Glomerular endothelial cell (primary cell): ENCODE results near the gene SHOC2. TPM values are rescaled to one million over a fixed set of nuclear protein-coding genes. Genes with fewer than 3 reads are reported as not detected.
A peak's percentile ranks its signal among the peaks of the same experiment; 100 is the strongest.
"Not testable (repeated sequence)": the region's sequence is repeated elsewhere in the genome, so short reads cannot be mapped to it uniquely, and the experiment has no call there.

ENCODE experiments used
- DNase-seq: peaks from one replicate; pipeline ENCODE4 v3.0.0-alpha.2; 2011; ENCODE audit warnings: low read depth, low spot score; ENCODE audit errors: extremely low read depth
- total RNA-seq: library from RNA; depleted of rRNA; stranded (reverse); fragments of >200 nt; gene quantifications from 2 replicates; pipeline ENCODE4 v1.2.3, GENCODE V29; 2015

The SHOC2 gene
- total RNA-seq, 1 donor from 2014 or later = 38.4 TPM

GRCh38 chr10:110900983-110901382, 18.4 kb upstream of the SHOC2 start:
- no peak for DNase-seq

DNA sequence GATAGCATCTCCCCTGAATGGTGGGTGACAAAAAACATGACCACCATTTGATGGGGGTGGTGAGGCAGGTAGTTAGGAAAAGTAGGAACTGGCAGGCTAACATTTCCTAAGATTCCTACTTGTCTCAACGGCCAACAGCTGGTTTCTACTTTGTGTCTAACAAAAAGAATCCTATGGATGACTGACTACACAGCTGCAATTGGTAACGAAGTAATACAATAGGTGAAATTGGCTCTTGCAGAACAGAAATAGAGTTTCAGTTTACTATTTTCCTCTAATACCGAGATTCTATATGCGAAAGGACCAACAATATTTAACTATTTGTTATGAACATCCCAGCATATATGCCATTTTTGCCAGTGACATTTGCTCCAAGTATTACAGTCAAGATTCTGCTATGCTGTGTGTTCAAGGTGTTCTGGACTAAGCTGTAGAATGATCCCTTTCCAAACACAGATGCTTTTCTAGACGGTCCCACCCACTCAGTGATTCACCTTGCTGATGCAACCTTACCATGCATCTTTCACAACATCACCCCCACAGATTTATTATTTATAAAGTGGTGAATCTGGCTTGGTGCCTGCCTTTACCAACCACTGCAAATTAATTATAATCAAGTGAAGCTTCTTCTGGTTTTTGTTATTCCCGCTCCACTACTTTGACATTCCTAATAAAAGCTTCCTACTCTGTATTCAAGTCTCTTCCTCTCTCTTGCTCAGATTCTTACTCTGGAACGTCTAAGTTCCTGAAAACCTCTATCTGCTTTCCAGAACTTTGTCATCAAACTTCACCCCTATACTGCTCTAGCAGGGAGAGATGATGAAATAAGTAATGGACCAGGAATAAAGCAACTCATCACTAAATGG, 17.2 kb upstream of the SHOC2 start:
- DNase-seq = no peak

- DNase-seq = no peak
Measured at GRCh38 chr10:110903280-110904278, 15.8 kb upstream of the SHOC2 start.

GRCh38 chr10:110910138-110910537, 9.3 kb upstream of the SHOC2 start:
- DNase-seq = no peak

- DNase-seq = no peak
Measured at GRCh38 chr10:110912374-110912773, 7.0 kb upstream of the SHOC2 start.

DNA sequence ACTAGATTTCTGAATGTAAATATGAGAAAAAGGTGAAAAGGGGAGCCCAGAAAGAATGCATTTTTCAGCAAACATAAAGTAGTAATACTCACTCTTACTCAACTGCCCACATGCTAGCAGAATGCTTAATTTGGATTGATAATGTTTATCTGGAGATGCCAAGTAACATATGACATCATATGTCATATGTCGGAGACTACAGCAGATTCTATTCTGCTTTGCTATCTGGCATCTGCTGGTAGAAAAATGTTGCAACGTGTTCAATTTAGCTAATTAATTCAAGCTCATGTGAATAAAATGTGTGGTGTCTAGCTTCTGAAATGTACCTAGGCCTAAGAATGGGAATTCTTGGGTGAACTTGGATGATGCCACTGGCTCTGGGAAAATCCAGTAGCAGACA, 5.0 kb upstream of the SHOC2 start:
- no peak for DNase-seq

DNA sequence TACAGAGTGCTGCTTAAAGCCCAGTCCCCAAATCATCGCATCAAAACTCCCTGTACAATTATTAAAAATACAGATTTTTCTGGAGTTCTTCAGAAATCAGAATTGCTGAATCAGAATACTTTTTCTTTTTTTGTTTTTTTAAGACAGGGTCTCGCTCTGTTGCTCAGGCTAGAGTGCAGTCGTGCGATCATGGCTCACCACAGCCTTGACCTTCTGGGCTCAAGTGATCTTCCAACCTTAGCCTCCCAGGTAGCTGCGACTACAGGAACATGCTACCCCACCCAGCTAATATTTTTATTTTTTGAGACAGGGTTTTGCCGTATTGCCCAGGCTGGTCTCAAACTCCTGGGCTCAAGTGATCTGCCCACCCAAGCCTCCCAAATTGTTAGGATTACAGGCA, 4.4 kb upstream of the SHOC2 start:
- no peak for DNase-seq

- not testable (repeated sequence) for DNase-seq
Measured at GRCh38 chr10:110915600-110915999, 3.8 kb upstream of the SHOC2 start.

GRCh38 chr10:110916554-110917346, 2.7 kb upstream of the SHOC2 start:
- DNase-seq = no peak

DNA sequence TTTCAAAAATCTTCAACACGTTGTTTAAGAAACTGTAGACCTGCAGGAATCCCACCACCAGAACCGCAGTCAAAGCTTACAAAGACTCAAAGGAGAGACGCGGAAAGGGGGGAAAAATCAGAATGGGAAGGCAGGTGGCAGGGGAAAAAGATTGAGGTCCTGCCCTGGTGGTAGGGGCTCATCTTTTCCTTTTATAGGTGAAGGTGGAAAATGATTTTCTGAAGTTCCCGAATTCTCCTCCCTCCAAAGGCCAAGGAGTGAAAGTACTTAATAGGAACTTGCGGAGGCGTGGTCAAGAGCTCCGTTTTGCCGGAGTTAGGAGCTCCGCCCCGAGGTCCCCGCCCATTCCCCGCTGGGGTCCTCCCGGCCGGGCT, 1.1 kb upstream of the SHOC2 start:
- DNase-seq = peak; percentile 54

DNA sequence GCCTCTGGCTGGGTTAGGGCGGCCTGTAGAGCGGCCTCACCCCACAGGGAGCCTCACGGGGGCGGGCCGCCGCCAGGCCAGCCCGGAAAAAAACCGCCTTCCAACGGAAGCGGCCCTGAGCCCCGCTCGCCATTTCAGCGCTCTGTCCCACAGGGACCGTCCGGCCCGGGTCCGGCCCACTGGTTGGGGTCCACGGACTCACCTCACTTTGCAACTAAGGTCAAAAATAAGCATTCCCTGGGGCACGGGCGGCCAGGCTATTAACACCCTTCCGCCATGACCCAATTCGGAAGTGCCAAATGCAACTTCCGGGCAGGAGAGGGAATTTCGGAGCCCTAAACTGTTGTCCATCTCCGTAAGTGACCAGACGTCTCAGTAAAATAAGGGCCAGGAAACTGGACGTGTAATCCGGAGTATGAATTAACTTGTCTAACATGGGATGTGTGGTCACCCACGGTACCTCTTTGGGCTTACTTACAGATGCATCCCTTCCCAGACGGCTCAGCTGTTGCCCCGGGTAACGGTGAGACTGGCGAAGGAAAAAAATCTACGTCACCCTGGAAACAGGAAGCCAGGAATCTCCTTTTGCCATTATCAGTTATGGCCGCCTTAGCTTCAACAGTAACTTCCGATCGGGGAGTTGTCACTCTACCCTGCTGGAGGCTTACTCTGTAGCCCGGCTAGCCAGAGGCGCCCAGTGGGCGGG, 608 bp upstream of the SHOC2 start, which contains the start of gene BBIP1:
Gene BBIP1, minus strand, starts transcription at position 538 of the 706 bp plus-strand sequence. CDS start 1,023 bp downstream, outside the sequence.
- peak; percentile 97 for DNase-seq

- DNase-seq = no peak
Measured at GRCh38 chr10:110919971-110920881, 822 bp downstream of the SHOC2 start.

GRCh38 chr10:110923856-110924493, 4.6 kb downstream of the SHOC2 start:
- no peak for DNase-seq

DNA sequence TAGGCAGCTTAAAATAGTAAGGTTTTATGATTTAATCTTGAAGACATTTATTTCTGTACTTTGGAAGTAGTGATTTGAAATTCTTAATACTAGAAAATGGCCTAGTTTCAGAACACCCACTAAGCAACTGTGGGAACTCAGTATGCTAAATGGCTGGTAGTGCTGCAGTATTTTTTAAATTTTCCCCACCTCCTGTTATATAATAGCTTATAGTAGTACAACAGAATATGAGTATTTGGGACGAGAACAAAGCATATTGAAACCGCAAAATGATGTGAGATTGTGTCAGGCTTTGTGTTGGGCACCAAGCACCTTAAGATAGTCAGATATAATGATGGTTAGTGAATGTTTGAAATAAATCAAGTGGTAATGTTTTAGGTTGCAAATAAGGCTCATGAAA, 8.1 kb downstream of the SHOC2 start:
- no peak for DNase-seq

DNA sequence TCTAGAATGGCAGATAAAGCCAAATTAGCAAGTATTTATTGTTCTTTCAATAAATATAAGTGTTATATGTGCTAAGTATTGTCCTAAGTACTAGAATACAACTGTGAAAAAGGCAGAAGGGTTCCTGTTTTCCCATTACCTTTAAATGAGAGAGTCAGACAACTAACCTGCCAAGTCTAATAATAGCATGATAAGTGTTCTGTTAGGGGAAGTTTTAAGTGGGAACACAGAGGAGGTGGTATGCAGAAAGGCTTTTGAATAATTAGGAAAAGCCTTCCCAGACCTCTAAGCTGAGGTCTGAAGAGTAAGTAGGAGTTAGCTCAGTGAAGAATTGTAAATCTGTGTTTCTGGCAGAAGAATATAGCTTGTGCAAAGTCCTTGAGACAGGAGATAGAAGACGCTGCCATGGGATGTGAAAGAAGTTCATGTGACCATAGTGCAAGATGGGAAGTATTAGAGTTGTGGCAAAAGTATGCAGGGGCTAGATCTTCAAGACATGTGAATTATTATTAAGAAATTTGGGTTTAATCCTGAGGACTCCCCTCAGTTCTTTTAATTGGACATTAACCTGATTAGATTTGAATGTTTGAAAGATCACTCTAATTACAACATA, 12.5 kb downstream of the SHOC2 start:
- DNase-seq = no peak

GRCh38 chr10:110932505-110933180, 13.2 kb downstream of the SHOC2 start:
- DNase-seq = no peak

DNA sequence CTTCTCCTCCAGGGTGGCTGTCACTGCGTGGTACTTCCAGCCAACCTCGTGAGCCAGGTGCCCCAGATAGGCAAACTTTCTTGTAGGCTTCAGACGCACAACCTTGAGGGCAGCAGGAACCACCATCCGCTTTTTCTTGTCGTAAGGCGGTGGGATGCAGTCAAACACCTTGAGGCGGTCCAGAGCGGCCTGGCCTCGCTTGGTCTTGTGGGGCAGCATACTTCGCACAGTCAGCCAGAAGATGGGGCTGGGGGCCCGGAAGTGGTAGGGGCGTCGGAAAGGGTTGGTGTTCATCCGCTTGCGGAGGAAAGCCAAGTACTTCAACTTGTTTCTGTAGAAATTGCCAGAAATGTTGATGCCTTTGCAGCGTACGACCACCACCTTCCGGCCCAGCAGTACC, 17.4 kb downstream of the SHOC2 start:
- DNase-seq = no peak
